SK-N-SH treated with all-trans-retinoic acid at 6 μM for 48 hours (cell line): ENCODE data around the gene DMD.

ENCODE experiments used
- ARNTL ChIP-seq: fragments of 450-650 bp; formaldehyde crosslinking; IDR thresholded peaks from 2 replicates; pipeline ENCODE4 v1.5.0; 2020; ENCODE audit warnings: low read depth, mild to moderate bottlenecking, moderate library complexity, borderline replicate concordance
- BACH2 ChIP-seq: fragments of 250-450 bp; sonication (Bioruptor Pico); IDR thresholded peaks from 2 replicates; pipeline ENCODE4 v1.9.0; 2021; ENCODE audit warnings: mild to moderate bottlenecking, borderline replicate concordance
- CSRNP3 ChIP-seq: fragments of 250-450 bp; sonication (Bioruptor Pico); IDR thresholded peaks from 2 replicates; pipeline ENCODE4 v1.5.1; 2021; ENCODE audit warnings: mild to moderate bottlenecking, moderate library complexity
- PATZ1 ChIP-seq: fragments of 250-450 bp; sonication (Bioruptor Pico); IDR thresholded peaks from 2 replicates; pipeline ENCODE4 v1.8.0; 2020; ENCODE audit warnings: mild to moderate bottlenecking, moderate library complexity, borderline replicate concordance
- RARB ChIP-seq: fragments of 250-450 bp; sonication (Bioruptor Pico); IDR thresholded peaks from 2 replicates; pipeline ENCODE4 v1.8.0; 2021; ENCODE audit warnings: mild to moderate bottlenecking, moderate library complexity
- TCF4 ChIP-seq: fragments of 250-450 bp; sonication (Bioruptor Pico); IDR thresholded peaks from 2 replicates; pipeline ENCODE4 v1.8.0; 2021; ENCODE audit warnings: mild to moderate bottlenecking, moderate library complexity, borderline replicate concordance
- TSHZ2 ChIP-seq: fragments of 250-450 bp; sonication (Bioruptor Pico); IDR thresholded peaks from 2 replicates; pipeline ENCODE4 v1.5.0; 2020; ENCODE audit warnings: mild to moderate bottlenecking, moderate library complexity
- ZC3H10 ChIP-seq: fragments of 250-450 bp; sonication (Bioruptor Pico); IDR thresholded peaks from 2 replicates; pipeline ENCODE4 v1.5.1; 2021; ENCODE audit warnings: mild to moderate bottlenecking, moderate library complexity

GRCh38 chrX:31506928-31507327, 1704.4 kb downstream of the DMD start:
- no peak for TF ChIP-seq RARB
- no peak for TF ChIP-seq ZC3H10 (CRISPR knock-in tag)
- TF ChIP-seq CSRNP3 (CRISPR knock-in tag), result no peak
- TF ChIP-seq PATZ1, result no peak
- no peak for TF ChIP-seq TSHZ2
- no peak for TF ChIP-seq TCF4 (CRISPR knock-in tag)
- no peak for TF ChIP-seq BACH2
- TF ChIP-seq ARNTL, result no peak
